ENCODE results near the gene DUS1L. TPM values are rescaled to one million over a fixed set of nuclear protein-coding genes. Genes with fewer than 3 reads are reported as not detected.

The DUS1L gene
- total RNA-seq, 1 experiment from 2014 or later, result 176 TPM

- TF ChIP-seq MAX (IDR thresholded peaks at IDR 0.05) (peak; percentile 89), EGR1 (IDR thresholded peaks at IDR 0.05; ENCODE audit: low read depth) (no peak), RAD21 (IDR thresholded peaks at IDR 0.05; ENCODE audit: low read depth) (no peak), EZH2 (IDR thresholded peaks at IDR 0.05) (no peak), JUND (IDR thresholded peaks at IDR 0.05) (no peak), ZFX (IDR thresholded peaks at IDR 0.05) (no peak)
Observed at GRCh38 chr17:82098169-82098938, 32.8 kb upstream of the DUS1L start, which contains the start of gene FASN (continued).

DNA sequence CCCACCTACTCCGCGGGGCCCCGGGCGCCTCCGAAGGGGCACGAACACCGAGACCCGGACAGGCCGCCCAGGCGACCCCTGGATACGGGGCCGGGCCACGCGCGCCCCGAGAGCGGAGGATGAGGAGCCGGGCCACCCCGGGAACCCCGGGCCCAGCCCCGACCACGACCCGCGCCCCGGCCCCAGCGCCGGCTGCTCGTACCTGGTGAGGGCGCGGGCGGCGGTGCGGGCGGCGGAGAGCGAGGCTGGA lies 32.2 kb upstream of the DUS1L start:
- ATAC-seq (peak; percentile 5), DNase-seq (ENCODE audit: low read depth, low spot score) (no peak)
- H3K4me3 ChIP-seq (replicated peaks in 1 of 2; ENCODE audit: low read depth in 1 of 2, low read length in 2 of 2), result peak overlapping the region; percentile 82 to 93
- ChIA-PET CTCF (interaction anchor here (1.0 to 1.5 kb wide), 4 partner anchors 9 to 108 kb away, joined by 3 to 9 read pairs (median 4); partner anchors contain the start of genes DCXR and RAC3), POLR2A (interaction anchor here (1.0 to 1.9 kb wide), 6 partner anchors 9 to 195 kb away, joined by 3 to 11 read pairs (median 4); partner anchors contain the start of gene DCXR), RAD21 (ENCODE audit: low non-redundant PET in 1 of 2, low total read pairs in 2 of 2, uncharacterized antibody in 2 of 2, unreplicated experiment in 2 of 2) (no interaction called here)
- no peaks in the 10 kb centered on the region for H3K9me2 ChIP-seq (ENCODE audit: insufficient read depth)
- no peak overlapping the region for H2AFZ ChIP-seq (ENCODE audit: low read depth, low read length, poor library complexity, severe bottlenecking)
- intact Hi-C loops (cut with micrococcal nuclease), result loop anchor here (2.0 kb wide), 1 partner anchor 61 kb away; the partner anchor contains the start of gene DCXR
- H3K27me3 ChIP-seq (ENCODE audit: insufficient read depth, low read length), result no peaks in the 10 kb centered on the region
- no peaks in the 10 kb centered on the region for H3K9me3 ChIP-seq (ENCODE audit: control insufficient read depth in 1 of 2, insufficient read depth in 1 of 2, low read depth in 1 of 2, low read length in 2 of 2)
- peaks cover 3% of the 10 kb centered on the region; the same call in 1 of the 2 replicates for H4K20me1 ChIP-seq (ENCODE audit: insufficient read depth)
- TF ChIP-seq ZFX (IDR thresholded peaks at IDR 0.05), result peak; percentile 97
- TF ChIP-seq ELF1 (IDR thresholded peaks at IDR 0.05; ENCODE audit: borderline replicate concordance, low read depth), result no peak
- H3K4me2 ChIP-seq (ENCODE audit: low read length), result peak overlapping the region; percentile 94
- peaks cover 21 to 50% of the 10 kb centered on the region in 2 experiments for H3K4me1 ChIP-seq (ENCODE audit: control insufficient read depth in 1 of 2, insufficient read depth in 2 of 2, low read length in 2 of 2)
- peaks cover 30 to 52% of the 10 kb centered on the region in 2 experiments for H3K36me3 ChIP-seq (ENCODE audit: control insufficient read depth in 1 of 2, insufficient read depth in 2 of 2, low read length in 2 of 2)
- peak overlapping the region; percentile 99 for H3K27ac ChIP-seq (ENCODE audit: low read depth, low read length)
- peak overlapping the region; percentile 96 for H3K9ac ChIP-seq (ENCODE audit: low read length)
- BruUV-seq (replicated peaks), result no TSS peak
- H3K79me2 ChIP-seq (ENCODE audit: insufficient read depth, low read length), result peaks cover 59% of the 10 kb centered on the region
